HL-60 (cell line): ENCODE data around the gene ATP8A2.

Experiments
- REST ChIP-seq: IDR thresholded peaks from 2 replicates; pipeline ENCODE4 v1.6.1; 2012; ENCODE audit warnings: low read depth; ENCODE audit not compliant: insufficient replicate concordance
- TF ChIP-seq, protein P1 (sequence below): IDR thresholded peaks from one replicate; pipeline ENCODE4 v1.5.1; 2011; ENCODE audit warnings: low read length, control low read depth, inconsistent platforms; ENCODE audit not compliant: insufficient read depth

- TF ChIP-seq, protein P1, sequence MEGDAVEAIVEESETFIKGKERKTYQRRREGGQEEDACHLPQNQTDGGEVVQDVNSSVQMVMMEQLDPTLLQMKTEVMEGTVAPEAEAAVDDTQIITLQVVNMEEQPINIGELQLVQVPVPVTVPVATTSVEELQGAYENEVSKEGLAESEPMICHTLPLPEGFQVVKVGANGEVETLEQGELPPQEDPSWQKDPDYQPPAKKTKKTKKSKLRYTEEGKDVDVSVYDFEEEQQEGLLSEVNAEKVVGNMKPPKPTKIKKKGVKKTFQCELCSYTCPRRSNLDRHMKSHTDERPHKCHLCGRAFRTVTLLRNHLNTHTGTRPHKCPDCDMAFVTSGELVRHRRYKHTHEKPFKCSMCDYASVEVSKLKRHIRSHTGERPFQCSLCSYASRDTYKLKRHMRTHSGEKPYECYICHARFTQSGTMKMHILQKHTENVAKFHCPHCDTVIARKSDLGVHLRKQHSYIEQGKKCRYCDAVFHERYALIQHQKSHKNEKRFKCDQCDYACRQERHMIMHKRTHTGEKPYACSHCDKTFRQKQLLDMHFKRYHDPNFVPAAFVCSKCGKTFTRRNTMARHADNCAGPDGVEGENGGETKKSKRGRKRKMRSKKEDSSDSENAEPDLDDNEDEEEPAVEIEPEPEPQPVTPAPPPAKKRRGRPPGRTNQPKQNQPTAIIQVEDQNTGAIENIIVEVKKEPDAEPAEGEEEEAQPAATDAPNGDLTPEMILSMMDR = no peak
- TF ChIP-seq REST = no peak
Measured at GRCh38 chr13:25561812-25562211, 190.0 kb downstream of the ATP8A2 start.
